ENCODE data around the gene ENOX1. TPM values are rescaled to one million over a fixed set of nuclear protein-coding genes. Genes with fewer than 3 reads are reported as not detected.

The ENOX1 gene
- total RNA-seq, 2 donors from 2014 or later: 1.3 to 2.4 TPM

GRCh38 chr13:43792076-43792881 is 5.5 kb upstream of the ENOX1 start:
- no peak for TF ChIP-seq CTCF (IDR thresholded peaks at IDR 0.05)
- Histone ChIP-seq H3K27ac (no peak overlapping the region), H3K9me3 (no peaks in the 10 kb centered on the region), H3K27me3 (no peaks in the 10 kb centered on the region), H3K4me3 (no peak overlapping the region), H3K36me3 (no peaks in the 10 kb centered on the region), H3K4me1 (peaks cover 0 to 6% of the 10 kb centered on the region in 2 donors)
- DNase-seq (ENCODE audit: low spot score): no peak

- Histone ChIP-seq H3K36me3 (no peaks in the 10 kb centered on the region), H3K27me3 (no peaks in the 10 kb centered on the region), H3K9me3 (no peaks in the 10 kb centered on the region), H3K4me1 (peaks cover 0 to 39% of the 10 kb centered on the region in 2 donors), H3K4me3 (no peak overlapping the region), H3K27ac (no peak overlapping the region)
- no peak for DNase-seq (ENCODE audit: low spot score)
- TF ChIP-seq CTCF (IDR thresholded peaks at IDR 0.05): peak in 1 of 2 donors; percentile 51
Observed at GRCh38 chr13:43787997-43788396, 1.2 kb upstream of the ENOX1 start.

- Histone ChIP-seq H3K27ac (peak overlapping the region; percentile 68 to 81), H3K36me3 (no peaks in the 10 kb centered on the region), H3K4me3 (peak overlapping the region; percentile 59 to 67), H3K9me3 (no peaks in the 10 kb centered on the region), H3K4me1 (peaks cover 0 to 39% of the 10 kb centered on the region in 2 donors), H3K27me3 (no peaks in the 10 kb centered on the region)
- no peak for TF ChIP-seq CTCF (IDR thresholded peaks at IDR 0.05)
- no peak for DNase-seq (ENCODE audit: low spot score)
Observed at GRCh38 chr13:43787518-43787891, 733 bp upstream of the ENOX1 start.

- Histone ChIP-seq H3K27ac (peak overlapping the region; percentile 68 to 81), H3K27me3 (no peaks in the 10 kb centered on the region), H3K4me3 (peak overlapping the region; percentile 59 to 67), H3K4me1 (peaks cover 0 to 39% of the 10 kb centered on the region in 2 donors), H3K9me3 (no peaks in the 10 kb centered on the region), H3K36me3 (no peaks in the 10 kb centered on the region)
- TF ChIP-seq CTCF (IDR thresholded peaks at IDR 0.05): no peak
- no peak for DNase-seq (ENCODE audit: low spot score)
Observed at GRCh38 chr13:43786472-43786765, 353 bp downstream of the ENOX1 start.

GRCh38 chr13:43785650-43786471 is 911 bp downstream of the ENOX1 start:
- Histone ChIP-seq H3K36me3 (no peaks in the 10 kb centered on the region), H3K27me3 (no peaks in the 10 kb centered on the region), H3K4me1 (peaks cover 0 to 39% of the 10 kb centered on the region in 2 donors), H3K9me3 (no peaks in the 10 kb centered on the region), H3K4me3 (peak overlapping the region; percentile 59 to 67), H3K27ac (peak overlapping the region; percentile 68 to 81)
- DNase-seq (ENCODE audit: low spot score): peak; percentile 78
- no peak for TF ChIP-seq CTCF (IDR thresholded peaks at IDR 0.05)
